GM12872 (cell line): Measurements from ENCODE around the gene SKA2.

Experiments used
- TF ChIP-seq, protein P1 (sequence below): IDR thresholded peaks from 3 replicates; pipeline ENCODE4 v1.5.1; 2011; ENCODE audit warnings: low read depth, mild to moderate bottlenecking, low read length, moderate library complexity; ENCODE audit not compliant: insufficient read depth

The SKA2 gene

GRCh38 chr17:59107306-59107670 is 47.7 kb downstream of the SKA2 start:
- TF ChIP-seq, protein P1, sequence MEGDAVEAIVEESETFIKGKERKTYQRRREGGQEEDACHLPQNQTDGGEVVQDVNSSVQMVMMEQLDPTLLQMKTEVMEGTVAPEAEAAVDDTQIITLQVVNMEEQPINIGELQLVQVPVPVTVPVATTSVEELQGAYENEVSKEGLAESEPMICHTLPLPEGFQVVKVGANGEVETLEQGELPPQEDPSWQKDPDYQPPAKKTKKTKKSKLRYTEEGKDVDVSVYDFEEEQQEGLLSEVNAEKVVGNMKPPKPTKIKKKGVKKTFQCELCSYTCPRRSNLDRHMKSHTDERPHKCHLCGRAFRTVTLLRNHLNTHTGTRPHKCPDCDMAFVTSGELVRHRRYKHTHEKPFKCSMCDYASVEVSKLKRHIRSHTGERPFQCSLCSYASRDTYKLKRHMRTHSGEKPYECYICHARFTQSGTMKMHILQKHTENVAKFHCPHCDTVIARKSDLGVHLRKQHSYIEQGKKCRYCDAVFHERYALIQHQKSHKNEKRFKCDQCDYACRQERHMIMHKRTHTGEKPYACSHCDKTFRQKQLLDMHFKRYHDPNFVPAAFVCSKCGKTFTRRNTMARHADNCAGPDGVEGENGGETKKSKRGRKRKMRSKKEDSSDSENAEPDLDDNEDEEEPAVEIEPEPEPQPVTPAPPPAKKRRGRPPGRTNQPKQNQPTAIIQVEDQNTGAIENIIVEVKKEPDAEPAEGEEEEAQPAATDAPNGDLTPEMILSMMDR, result no peak

DNA sequence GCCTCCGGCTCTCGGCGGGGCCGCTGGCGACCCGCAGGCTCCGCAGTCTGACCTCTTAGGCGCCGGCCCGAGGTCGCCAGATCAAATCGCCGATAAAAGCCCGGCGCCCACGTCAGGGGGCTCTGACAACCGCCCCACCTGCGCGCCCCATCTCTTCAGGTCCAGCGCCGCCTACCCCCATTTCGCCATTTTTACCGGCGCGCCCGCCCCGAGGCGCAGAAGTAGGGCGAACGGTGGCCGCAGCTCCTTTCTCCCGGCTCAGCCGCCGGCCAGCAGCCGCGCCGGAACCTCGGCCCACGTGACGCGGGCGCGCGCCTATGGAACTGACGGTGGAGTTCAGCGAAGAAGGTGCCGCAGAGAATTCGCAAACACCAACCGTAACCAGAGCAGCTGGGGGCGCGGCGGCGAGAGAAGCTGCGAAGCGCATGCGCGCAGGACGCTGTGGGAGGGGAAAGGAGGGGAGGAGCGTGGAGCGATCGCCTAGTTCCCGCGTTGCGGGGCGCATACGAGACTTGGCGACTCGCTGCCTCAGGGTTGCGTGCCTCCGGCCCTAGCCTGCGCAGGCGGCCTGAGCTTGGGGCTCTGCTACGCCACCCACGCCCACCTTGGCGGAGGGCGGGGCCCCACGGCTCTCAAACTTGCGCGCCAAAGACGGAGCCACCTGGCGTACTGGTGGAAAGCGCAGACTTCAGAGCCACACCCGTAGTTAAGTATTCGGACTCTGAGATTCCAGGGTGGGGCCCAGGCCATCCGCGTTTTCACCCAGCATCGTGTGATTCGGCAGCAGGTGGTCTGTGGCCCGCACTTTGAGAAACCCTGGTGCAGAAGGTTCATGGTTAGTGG is 48.3 kb downstream of the SKA2 start, which contains the start of gene TRIM37:
Gene TRIM37, minus strand, starts transcription at position 418 of the 843 bp plus-strand sequence. CDS start 419 bp downstream, outside the sequence.
- TF ChIP-seq, protein P1, result 0 out of 3 replicates have a peak, but pooled peaks have one; percentile 14

DNA sequence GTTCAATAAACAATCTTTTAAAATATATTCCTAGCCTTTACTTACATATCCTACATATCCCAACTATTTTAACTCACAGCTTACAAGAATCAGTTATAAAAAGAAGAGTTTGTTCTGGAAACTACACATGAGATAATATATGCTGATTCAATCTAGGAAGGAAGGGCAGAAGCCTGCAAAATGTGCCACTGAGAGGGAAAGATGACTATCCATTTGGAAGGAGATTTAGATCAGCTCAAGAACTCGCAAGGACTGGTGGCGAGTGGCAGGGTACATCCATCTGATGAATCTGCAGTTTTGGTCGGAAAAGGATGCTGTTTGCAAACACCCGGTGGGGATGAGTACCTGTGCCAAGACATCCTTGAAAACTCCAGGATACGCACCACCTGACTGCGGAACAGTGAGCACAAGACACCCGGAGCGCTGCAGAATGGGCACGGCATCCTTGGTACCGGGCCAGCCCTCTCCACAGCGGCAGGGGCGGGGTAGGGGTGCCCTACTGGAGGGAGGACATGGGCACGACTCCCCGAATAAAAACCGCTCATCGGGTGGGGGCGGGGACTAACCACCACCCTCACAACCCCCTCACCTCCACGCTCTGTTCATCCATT is 49.0 kb downstream of the SKA2 start:
- TF ChIP-seq, protein P1, result no peak

GRCh38 chr17:59101178-59101577 is 53.8 kb downstream of the SKA2 start:
- TF ChIP-seq, protein P1, result no peak

DNA sequence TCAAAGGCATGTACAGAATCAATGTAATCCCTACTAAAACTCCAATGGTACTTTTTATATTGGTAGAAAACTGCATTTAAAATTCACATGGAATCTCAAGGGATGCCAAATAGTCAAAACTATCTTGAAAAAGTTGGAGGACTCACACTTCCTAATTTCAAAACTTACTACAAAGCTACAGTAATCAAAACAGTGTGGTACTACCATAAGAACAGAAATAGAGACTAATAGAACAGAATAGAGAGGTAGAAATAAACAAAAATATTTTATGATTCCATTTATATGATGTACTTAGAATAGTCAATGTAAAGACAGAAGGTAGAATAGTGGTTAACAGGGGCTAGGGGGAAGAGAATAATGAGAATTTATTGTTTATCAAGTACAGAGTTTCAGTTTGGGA is 57.1 kb downstream of the SKA2 start:
- TF ChIP-seq, protein P1, result no peak

DNA sequence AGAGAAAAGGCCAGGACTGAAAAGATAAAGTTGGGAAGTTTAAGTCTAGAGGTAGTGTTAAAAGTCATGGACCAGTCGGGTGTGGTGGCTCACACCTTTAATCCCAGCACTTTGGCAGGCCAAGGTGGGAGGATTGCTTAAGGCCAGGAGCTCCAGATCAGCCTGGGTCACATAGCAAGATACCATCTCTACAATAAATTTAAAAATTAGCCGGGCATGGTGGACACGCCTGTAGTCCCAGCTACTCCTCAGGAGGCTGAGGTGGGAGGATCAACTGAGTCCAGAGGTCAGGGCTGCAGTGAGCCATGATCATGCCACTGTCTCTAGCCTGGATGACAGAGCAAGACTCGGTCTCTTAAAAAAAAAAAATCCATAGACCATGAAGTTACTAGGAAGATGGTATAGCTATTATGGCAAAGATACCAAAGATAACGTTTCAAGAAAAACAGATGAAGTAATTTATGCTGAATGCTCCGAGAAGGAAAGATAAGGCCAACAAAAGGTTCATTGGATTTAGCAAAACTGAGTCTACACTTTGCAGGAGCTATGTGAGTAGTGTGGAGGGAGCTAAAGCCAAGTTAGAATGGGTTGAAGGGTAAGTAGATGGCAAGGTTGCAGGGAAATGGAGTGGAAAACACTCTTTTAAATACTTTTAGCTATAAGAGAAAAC is 60.0 kb downstream of the SKA2 start:
- TF ChIP-seq, protein P1, result no peak

DNA sequence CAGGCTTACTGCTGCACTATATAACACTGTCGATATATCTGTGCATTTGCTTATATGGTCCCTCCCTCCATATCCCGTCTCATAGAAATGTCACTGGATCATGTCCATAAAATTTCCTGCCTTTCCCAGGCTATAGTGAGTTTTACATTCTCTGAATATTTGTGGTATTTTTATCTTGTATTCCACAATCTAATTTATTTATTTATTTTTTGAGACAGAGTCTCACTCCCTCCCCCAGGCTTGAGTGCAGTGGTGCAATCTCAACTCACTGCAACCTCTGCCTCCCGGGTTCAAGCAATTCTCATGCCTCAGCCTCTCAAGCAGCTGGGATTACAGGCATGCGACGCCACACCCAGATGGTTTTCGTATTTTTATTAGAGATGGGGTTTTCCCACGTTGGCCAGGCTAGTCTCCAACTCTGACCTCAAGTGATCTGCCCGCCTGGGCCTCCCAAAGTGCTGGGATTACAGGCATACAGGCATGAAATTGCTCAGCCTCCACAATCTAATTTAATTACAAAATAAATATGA is 61.2 kb downstream of the SKA2 start:
- TF ChIP-seq, protein P1, result no peak
